Renal pelvis (tissue), 4 donors: ENCODE results near the gene RAB11A. TPM values are rescaled to one million over a fixed set of nuclear protein-coding genes. Genes with fewer than 3 reads are reported as not detected.

ENCODE experiments used
- DNase-seq: peaks from one replicate; pipeline ENCODE4 v3.0.0-alpha.2; 2013
- polyA plus RNA-seq, 3 donors: library from polyadenylated mRNA; unstranded; fragments of 120-200 nt; gene quantifications; one replicate each; pipeline ENCODE4 v1.2.1, GENCODE V29; 2013; ENCODE audit not compliant: insufficient read length in 3 of 3

Gene RAB11A
- polyA plus RNA-seq, 3 donors, result 226 to 285 (median 254) TPM

DNA sequence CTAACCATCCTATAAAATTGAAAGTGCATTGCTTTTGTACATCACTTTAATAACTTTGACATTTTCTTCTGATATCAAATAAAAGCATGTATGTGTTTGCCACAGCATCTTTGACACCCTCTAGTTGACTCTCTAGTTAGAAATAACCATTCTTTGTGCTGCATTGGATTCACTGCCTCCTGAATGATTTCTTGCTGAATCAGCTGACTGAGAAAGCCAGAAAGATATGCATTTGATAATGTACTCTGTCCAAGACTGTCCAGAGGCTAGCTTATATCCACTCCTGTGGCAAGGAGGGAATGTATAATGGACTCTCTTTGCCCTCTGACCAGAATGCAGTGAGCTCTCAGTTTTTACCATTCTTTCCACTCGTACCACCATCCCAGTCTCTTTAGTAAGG is 6.2 kb downstream of the RAB11A start:
- no peak for DNase-seq

DNA sequence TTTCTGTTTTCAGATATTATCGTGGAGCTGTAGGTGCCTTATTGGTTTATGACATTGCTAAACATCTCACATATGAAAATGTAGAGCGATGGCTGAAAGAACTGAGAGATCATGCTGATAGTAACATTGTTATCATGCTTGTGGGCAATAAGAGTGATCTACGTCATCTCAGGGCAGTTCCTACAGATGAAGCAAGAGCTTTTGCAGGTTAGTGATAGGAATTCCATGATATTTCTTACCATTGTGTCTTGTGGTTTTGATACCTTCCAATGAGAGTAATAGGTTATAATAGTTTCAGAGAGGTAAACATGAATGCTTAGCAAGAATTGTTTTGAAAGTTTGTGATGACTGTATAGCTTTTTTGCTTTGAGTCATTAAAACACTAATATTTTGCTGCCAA is 8.5 kb downstream of the RAB11A start:
- DNase-seq, result no peak

DNA sequence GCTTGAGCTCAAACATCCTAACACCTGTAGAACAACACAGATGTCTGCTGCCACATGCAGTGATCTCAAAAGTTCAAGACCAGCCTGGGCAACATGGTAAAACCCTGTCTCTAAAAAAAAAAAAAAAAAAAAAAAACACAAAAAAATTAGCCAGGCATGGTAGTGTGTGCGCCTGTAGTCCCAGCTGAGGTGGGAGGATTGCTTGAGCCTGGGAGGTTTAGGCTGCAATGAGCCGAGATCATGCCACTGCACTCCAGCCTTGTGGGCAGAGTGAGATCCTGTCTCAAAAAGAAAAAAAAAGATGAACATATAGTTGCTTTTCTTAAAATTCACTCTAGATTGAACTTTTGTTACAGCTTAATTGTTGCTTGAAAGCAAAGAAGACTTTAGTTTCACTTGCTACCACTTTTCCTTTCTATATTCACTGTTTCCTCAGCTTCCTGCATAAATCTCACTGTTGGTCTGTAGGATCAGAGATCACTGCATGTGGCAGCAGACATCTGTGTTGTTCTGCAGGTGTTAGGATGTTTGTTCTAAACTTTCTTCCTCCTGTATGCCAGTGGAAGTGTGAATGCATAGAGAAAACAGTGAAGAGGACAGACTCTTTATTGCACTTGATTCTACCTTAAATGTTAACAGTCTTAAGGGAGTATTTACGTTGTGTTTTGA is 12.6 kb downstream of the RAB11A start:
- no peak for DNase-seq

DNA sequence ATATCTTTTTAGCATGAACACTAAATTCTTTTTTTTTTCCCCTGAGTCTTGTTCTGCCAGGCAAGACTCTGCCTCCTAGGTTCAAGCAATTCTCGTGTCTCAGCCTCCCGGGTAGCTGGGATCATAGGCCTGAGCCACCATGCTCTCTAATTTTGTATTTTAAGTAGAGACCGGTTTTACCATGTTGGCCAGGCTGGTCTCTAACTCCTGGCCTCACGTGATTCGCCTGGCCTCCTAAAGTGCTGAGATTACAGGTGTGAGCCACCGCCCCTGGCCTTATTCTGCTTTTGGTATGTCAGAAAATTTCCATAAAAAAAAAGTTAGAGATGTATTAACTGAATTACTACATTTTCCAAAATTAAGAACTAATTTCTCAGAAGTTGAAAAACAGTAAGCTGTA is 14.3 kb downstream of the RAB11A start:
- no peak for DNase-seq

DNA sequence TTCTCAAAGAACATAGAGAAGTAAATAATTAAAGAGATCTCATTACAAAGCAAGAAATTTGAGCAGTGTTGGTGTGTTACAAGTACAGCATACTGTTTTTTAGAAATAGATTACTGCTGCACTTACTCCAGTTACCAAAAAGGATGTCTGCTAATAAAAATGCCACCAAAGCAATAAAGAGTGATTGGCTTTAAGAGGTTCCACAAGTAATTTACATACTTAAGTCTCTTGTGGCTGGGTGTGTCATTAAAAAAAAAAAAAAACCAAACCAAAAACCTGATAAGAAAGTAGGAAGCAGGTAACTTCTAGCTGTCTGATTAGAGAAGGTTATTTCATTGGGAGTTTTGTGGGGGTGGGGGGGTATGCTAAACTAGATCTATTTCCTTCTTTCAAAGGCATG is 15.2 kb downstream of the RAB11A start:
- DNase-seq, result peak; percentile 17

DNA sequence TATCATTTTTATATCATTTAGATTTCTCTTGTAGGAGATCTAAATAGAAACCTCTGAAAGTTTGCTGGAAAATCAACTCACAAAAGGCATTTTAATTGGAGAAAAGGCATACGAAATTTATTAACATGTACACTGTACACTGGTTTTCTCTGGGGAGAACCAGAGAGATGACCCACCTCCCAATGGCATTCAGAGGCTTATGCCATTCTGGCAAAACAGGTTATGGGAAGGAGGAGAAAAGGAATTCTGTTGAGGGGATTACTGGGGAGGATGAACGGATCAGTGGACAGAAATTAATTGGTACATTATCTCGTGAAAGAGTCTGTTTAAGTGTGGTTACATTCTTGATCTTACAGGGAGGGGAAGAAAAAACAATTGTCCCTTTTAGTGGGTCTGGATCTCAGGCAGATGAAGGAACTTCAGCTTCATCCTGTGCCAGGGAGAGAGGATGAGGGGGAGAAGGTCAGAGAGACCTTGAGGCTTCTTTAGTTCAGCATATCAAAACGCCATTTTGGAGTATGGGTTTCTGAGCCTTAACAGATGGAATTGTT is 16.5 kb downstream of the RAB11A start:
- DNase-seq, result no peak

DNA sequence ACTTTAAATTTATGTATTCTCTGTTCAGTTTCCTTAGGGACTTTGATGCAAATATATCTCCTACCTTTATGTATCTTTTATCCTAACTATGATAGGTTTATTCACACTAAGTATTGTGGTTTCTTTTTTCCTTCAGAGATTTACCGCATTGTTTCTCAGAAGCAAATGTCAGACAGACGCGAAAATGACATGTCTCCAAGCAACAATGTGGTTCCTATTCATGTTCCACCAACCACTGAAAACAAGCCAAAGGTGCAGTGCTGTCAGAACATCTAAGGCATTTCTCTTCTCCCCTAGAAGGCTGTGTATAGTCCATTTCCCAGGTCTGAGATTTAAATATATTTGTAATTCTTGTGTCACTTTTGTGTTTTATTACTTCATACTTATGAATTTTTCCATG is 18.3 kb downstream of the RAB11A start:
- no peak for DNase-seq

DNA sequence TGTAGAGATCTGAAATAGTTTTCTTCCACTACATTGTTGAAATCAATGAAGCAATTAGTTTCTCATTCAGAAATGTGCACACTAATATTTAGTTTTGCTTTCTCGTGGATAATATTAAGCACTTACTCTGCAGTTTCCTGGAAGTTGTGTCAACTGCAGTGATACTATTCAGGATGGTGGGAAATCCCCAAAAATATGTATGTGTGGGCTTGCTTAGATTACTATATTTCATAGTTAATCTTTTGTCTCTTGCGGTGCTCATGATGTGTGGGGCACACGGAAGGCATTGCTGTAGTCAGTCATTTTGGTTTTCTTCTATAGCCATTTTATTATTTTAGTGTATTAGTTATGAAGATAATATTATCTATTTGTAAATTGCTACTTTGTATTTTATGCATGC is 19.7 kb downstream of the RAB11A start:
- DNase-seq, result no peak

DNA sequence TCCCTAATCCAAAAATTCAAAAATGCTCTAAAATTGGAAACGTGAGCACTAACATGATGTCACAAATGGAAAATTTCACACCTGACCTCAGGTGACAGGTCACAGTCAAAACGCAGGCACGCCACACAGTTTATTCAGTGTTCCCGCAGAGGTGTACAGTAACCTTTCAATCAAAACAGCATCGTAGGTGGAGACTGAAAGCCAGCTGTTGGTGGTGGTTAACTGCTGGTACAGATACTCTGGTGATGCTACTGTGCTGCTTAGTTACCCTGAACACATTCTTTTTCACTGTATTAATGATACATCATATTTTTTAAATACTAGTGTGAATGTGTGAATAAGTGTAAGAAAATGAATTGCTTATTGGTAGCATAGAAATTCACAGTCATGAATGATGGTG is 23.8 kb downstream of the RAB11A start:
- no peak for DNase-seq

DNA sequence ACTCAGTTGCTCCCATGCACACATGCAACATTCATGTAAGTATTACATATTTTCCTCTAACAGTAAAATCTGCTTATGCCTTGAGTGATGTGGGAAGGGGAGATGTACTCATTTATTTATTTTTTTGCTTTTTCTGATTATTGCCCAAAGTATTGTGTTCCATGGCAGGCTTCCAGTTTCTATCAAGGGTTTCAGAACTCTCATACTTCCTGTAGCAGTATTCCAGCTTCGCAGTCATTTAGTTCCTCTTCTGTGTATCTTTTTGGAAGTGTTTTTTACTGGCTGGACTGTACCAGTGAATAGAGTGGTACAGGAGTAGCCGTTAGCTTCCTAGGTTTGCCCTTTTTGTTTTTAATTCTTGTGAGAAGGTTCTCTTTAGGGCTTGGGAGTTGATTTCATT is 26.9 kb downstream of the RAB11A start:
- no peak for DNase-seq

DNA sequence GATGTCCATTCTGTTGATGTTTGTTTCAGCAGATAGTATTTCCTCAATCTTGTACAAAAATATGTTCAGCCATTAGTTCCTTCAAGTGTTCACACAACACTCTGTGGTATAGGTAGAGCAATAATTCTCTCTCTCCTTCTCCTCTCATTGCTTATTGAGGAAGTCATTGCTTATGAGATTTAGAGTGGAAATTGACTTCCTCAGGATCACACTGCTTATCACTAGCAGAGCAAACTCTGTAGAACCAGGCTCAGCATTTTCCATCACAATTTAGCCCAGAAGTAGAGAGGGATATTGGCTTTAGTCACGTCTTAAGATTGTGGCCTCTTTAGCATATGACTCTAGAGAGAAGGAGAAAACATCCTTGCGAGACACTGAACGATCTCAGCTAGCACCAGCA is 31.2 kb downstream of the RAB11A start:
- DNase-seq, result no peak

DNA sequence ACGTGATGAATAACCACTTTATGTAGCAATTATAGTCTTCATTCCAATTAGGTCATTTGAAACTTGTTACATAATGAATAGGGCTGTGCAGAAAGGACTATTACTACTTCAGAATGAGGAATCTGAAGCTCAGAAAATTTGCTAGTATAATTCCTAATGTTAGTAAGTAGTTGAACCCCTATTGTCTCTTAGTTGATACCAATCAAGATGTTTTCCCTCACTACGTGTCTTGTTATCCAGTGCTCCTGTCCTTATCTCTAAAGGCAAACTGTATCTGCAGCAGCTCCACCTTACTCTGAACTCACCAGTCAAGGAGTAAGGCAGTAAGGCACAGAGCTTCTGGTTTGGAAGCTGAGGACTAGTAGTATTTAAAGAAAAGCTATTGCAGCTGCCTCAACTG is 32.0 kb downstream of the RAB11A start:
- DNase-seq, result no peak

DNA sequence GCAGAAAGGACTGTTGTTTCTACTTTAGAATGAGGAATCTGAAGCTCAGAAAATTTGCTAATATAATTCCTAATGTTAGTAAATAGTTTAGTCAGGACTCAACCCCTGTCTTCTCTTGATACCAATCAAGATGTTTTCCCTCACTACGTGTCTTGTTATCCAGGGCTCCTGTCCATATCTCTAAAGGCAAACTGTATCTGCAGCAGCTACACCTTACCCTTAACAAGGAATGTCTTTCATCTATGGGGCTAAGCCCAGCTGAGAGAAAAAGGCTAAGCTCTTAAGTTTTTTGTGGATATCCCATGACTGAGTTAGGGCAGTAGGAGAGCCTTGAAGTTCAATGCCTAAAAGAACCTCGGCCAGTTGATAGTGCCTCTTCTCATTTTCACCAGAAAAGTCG is 32.5 kb downstream of the RAB11A start:
- no peak for DNase-seq

DNA sequence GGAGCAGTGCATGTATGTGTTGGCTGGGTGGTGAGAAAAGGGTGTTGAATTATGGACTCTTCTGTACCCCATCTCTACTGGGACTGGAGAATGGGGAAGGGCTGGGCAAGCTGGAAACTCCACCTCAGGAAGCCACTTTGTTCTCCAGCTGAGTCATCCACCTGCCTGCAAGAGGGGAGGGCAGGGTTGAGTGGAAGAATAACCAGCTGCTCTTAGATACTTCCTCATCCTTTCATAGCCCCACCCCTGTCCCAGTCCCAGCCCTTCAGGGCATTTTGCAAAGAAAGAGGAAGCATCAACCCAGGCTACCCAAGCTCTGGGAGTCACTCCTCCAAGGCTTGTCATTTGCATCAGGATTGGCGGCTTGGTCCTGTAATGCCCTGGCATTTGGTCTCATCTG is 33.1 kb downstream of the RAB11A start:
- no peak for DNase-seq

DNA sequence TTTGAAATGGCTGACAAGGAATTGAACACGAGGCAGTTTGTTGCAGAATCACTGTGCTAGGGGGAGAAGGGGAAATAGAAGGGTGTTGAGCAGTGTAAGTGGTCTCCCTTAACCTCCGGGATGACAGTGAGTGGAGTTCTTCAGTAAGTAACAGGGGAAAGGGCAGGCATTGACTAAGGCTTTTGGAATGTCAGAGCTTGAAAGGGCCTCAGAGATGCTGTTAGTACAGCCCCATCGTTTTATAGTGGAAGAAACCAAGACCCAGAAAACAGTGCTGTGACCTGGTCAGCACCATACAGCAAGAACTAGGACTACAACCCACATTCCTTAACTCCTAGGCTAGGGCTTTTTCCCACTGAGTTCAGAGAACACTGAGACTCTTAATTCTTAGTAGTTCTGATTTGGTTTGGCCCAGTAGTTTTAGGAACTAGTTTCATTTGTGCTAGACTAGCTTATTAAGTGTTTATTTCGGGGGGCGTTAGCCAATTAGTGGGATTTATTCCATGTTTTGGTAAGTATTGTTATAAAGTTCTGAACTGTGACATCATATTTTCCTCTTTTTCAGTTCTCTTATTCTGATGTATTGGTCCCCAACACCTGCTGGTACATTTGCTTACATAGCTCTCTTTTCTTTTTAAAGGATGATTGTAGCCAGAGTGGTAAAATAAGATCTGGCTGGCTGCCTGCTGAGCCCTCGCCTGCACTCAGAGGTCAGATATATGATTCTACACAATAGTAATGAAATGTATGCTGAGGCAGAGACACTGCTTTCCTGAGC is 34.2 kb downstream of the RAB11A start:
- no peak for DNase-seq

DNA sequence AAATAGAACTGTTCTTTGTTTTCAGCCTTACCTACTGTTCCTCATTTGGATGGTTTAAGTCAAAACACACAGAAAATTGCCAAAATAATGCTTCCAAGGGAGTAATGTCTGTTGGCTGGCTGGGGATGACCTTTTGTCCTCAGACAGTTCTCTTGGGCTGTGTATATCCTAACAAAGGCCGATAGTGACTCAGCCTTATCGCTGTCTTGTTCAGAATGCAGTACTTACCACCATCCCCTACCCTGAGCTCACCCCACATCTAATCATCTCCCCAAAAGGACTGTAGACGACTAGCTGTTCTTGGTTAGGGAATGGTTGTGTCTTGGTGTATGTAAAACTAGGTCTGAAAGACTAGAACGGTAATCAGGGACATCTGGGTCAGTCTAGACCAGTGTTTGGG is 35.0 kb downstream of the RAB11A start:
- no peak for DNase-seq

DNA sequence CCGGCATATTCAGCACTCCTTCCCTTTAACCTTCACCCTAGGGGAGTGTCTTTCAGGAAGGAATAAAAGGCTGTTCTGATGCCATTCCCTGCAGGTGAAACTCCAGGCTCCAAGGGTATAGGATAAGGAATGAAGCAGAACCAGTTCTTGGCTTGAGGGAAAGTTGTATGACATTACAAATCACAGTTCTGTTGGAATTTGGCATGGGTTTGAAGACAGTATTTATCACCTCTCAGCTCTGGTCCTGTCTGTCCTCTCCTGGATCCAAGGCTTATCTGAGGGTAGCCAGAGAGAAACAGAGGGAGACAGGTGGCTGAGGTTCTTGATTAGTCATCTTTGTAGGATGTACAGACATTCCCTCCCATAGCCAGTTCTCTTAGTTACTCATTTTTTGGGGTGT is 37.1 kb downstream of the RAB11A start:
- DNase-seq, result no peak

DNA sequence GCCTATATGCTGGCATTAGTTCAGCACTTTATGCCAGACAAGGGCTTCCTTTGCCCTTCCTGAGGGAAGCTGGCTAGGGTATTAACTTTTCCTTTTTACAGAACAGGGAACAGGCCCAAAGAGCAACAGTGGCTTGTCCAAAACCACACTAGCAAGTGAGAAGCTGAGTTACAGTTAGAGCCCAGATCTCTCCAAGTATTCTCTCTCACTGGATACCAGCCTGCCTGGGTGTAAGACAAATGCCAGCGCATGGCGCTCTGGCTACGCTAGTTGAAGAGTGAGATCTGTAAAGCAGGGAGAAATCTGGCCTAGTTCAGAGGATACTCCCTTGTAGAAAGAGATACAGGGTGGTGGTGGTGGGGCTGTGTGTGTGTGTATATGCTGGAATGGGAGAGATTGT is 38.4 kb downstream of the RAB11A start:
- DNase-seq, result no peak

DNA sequence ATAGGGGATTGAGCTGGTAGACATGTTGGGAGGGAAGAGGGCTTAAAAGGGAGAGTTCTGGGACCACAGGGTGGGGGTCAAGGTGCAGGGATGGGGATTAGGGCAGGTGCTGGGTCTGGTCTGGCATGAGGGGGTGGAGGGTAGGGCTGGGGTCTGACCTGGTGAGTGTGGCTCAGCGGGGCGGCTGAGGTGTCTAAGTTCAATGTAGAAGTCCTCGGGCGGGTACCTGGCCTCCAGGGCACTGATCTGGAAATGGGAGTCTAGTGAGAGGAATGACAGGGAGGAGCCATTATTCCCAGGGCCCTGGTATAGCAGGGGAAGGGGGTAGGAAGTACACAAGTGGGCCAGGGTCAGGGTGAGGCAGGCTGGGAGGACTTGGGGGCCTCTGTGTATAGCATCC is 39.6 kb downstream of the RAB11A start:
- no peak for DNase-seq

DNA sequence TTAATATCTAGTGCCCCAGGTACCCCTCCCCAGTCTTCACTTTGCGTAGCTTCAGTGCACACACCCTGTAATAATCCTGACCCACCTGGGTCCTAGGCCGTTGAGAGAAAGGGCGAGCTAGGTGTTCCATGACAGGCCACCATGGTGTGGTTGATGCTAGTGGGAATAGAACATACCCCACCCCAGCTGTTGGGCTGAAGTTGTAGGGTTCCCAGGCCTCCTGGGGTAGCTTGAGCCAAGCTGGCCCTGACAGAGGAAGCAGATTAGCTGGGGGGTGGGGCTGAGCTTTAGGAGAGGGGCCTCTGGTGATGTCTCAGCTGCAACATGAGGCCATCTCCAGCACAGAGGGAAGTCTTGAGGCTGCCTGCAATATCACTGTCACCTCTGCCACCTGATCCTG is 40.5 kb downstream of the RAB11A start:
- DNase-seq, result no peak

DNA sequence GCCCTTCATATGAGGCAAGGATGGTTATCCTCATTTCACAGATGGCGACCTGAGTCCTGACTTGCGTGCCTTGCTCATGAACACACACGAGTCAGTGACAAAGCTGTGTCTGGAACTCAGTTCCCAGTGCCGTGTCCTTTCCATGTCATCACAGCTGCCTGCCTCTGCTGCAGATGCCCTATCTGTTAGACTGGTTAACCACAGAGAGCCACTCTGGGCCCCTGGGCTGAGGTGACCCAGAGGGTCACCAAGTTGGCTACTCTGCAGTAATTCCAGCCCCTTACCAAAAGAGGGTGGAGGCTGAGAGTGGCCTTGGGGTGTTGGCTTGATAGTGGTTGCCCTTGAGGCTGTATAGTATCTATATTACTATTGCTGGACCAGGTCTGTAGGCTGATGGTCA is 41.0 kb downstream of the RAB11A start:
- no peak for DNase-seq

DNA sequence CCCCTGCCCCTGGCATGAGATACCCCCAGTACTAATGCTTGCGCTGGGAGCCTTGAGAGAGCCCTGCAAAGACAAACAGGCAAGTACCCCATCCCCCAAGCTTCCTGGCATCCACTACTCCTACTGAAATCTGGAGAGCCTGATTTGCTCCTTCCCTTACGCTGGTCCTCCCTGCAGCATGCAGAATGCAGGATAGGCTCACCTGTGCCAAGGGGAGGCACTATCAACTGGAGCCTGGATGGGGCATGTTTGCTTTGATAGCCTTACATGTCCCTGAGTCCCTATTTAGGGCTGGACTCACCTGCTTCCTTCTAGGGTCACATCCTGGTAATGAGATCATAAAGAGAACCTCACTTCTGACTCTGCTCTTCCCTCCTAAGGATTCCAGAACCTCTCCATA is 42.9 kb downstream of the RAB11A start:
- no peak for DNase-seq

DNA sequence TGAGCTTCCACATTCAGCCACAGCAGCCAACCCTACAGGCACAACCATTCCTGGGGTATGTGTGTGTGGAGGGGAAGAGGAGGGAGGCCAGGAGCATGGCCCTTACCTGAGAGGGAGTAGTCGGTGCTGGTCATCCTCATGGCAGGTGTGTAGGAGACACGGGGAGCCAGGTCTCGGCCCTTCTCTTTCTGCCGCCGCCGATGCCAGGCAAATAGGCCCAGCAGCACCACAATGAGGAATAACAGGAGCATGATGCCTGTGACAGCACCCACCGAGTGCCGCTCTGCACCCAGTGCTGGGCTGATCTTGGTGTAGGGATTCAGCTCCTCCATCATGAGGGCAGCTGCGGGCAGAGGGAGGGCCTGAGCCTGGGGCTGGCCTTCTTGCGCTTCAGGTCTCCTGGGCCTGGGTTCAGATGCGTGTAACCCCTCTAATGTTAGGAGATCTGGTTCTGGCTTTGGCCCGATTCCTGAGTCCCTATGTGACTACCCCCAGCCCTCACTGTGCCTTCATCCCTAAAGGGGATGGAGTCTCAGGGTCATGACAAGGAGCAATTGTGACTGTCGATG is 44.4 kb downstream of the RAB11A start:
- DNase-seq, result no peak
